ENCODE results near the gene NUP35. TPM values are rescaled to one million over a fixed set of nuclear protein-coding genes. Genes with fewer than 3 reads are reported as not detected.
"Not testable (repeated sequence)": the region's sequence is repeated elsewhere in the genome, so short reads cannot be mapped to it uniquely, and the experiment has no call there.

NUP35 gene
- total and polyA plus RNA-seq, 12 donors, result 6.2 to 27.8 (median 16.2) TPM

GRCh38 chr2:183166210-183166609, 42.0 kb downstream of the NUP35 start:
- no peaks in the 10 kb centered on the region for H3K27me3 ChIP-seq

GRCh38 chr2:183166976-183167375, 42.7 kb downstream of the NUP35 start:
- H3K36me3 ChIP-seq (replicated peaks in 1 of 2); intact Hi-C loops (cut with DNase I); H3K27me3 ChIP-seq; H3K4me1 ChIP-seq (replicated peaks in 1 of 2); H3K9me3 ChIP-seq (replicated peaks in 1 of 3); H3K27ac ChIP-seq; H3K4me3 ChIP-seq; DNase-seq: not testable (repeated sequence)
- 93 to 98% (median 95%) methylated on average over 5 of the region's 5 CpGs for WGBS, 4 donors

More at GRCh38 chr2:183166210-183166609, 42.0 kb downstream of the NUP35 start:
- intact Hi-C loops (cut with DNase I), result no loop called here
- Histone ChIP-seq H3K4me3 (no peak overlapping the region), H3K9me3 (replicated peaks in 1 of 3) (no peaks in the 10 kb centered on the region), H3K27ac (no peak overlapping the region), H3K36me3 (replicated peaks in 1 of 2) (peaks cover 0 to 8% of the 10 kb centered on the region in 2 donors), H3K4me1 (replicated peaks in 1 of 2) (no peaks in the 10 kb centered on the region)
- 94 to 98% (median 98%) methylated on average over 3 of the region's 3 CpGs for WGBS, 4 donors
- no peak for DNase-seq
- TF ChIP-seq, protein P1, sequence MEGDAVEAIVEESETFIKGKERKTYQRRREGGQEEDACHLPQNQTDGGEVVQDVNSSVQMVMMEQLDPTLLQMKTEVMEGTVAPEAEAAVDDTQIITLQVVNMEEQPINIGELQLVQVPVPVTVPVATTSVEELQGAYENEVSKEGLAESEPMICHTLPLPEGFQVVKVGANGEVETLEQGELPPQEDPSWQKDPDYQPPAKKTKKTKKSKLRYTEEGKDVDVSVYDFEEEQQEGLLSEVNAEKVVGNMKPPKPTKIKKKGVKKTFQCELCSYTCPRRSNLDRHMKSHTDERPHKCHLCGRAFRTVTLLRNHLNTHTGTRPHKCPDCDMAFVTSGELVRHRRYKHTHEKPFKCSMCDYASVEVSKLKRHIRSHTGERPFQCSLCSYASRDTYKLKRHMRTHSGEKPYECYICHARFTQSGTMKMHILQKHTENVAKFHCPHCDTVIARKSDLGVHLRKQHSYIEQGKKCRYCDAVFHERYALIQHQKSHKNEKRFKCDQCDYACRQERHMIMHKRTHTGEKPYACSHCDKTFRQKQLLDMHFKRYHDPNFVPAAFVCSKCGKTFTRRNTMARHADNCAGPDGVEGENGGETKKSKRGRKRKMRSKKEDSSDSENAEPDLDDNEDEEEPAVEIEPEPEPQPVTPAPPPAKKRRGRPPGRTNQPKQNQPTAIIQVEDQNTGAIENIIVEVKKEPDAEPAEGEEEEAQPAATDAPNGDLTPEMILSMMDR (IDR thresholded peaks at IDR 0.05), result no peak
- TF ChIP-seq POLR2A (IDR thresholded peaks at IDR 0.05), result no peak

GRCh38 chr2:183172220-183172887, 48.1 kb downstream of the NUP35 start:
- 95 to 97% (median 96%) methylated on average over 2 to 6 of the region's 6 CpGs for WGBS, 4 donors
- no peak overlapping the region for H3K27ac ChIP-seq
- TF ChIP-seq, protein P1 (IDR thresholded peaks at IDR 0.05), result no peak
- TF ChIP-seq POLR2A (IDR thresholded peaks at IDR 0.05), result no peak
- intact Hi-C loops (cut with DNase I), result no loop called here
- H3K36me3 ChIP-seq (replicated peaks in 1 of 2), result no peaks in the 10 kb centered on the region
- H3K4me3 ChIP-seq, result no peak overlapping the region
- H3K27me3 ChIP-seq, result no peaks in the 10 kb centered on the region
- H3K9me3 ChIP-seq (replicated peaks in 1 of 3), result peaks cover 0 to 5% (median 0%) of the 10 kb centered on the region in 3 donors
- no peak for DNase-seq
- H3K4me1 ChIP-seq (replicated peaks in 1 of 2), result no peaks in the 10 kb centered on the region

- Histone ChIP-seq H3K4me1 (replicated peaks in 1 of 2) (no peaks in the 10 kb centered on the region), H3K9me3 (replicated peaks in 1 of 3) (peaks cover 0 to 5% (median under 1%) of the 10 kb centered on the region in 3 donors), H3K4me3 (no peak overlapping the region), H3K27me3 (no peaks in the 10 kb centered on the region), H3K36me3 (replicated peaks in 1 of 2) (no peaks in the 10 kb centered on the region), H3K27ac (no peak overlapping the region)
- intact Hi-C loops (cut with DNase I), result no loop called here
- 82 to 91% (median 86%) methylated on average over 4 of the region's 4 CpGs for WGBS, 4 donors
- DNase-seq, result no peak
- TF ChIP-seq, protein P1 (IDR thresholded peaks at IDR 0.05), result no peak
- TF ChIP-seq POLR2A (IDR thresholded peaks at IDR 0.05), result no peak
Measured at GRCh38 chr2:183179156-183179555, 54.9 kb downstream of the NUP35 start.

DNA sequence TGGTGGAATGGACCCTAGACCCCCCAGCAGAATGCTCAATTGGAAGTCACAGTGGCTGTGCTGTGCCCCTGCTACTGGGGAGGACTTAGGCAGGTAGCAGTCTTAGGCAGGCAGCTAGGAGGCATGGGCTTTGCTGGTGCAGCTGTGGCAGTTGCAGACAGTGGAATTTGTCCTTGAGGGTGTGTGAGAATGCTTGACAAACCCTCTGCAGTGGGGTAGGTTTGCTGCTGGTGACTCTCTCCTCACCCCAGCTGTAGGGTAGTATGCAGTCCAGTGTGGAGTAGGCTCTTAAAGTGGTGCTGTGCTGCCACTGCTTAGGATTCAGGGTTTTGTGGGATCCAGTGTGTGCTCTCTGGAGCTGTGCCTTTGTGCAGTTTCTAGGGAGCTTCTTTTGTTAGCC, 61.3 kb downstream of the NUP35 start:
- Histone ChIP-seq H3K4me1 (replicated peaks in 1 of 2) (no peaks in the 10 kb centered on the region), H3K36me3 (replicated peaks in 1 of 2) (no peaks in the 10 kb centered on the region), H3K9me3 (replicated peaks in 1 of 3) (peaks cover 0 to 7% (median 0%) of the 10 kb centered on the region in 3 donors), H3K4me3 (no peak overlapping the region), H3K27me3 (no peaks in the 10 kb centered on the region), H3K27ac (no peak overlapping the region)
- TF ChIP-seq, protein P1 (IDR thresholded peaks at IDR 0.05), result no peak
- no peak for TF ChIP-seq POLR2A (IDR thresholded peaks at IDR 0.05)
- intact Hi-C loops (cut with DNase I), result no loop called here
- DNase-seq, result peak in 5 of 7 donors; percentile 13 to 37 (median 23)
